Upper lobe of left lung (tissue), 6 donors: ENCODE data around the gene CCDC192. TPM values are rescaled to one million over a fixed set of nuclear protein-coding genes. Genes with fewer than 3 reads are reported as not detected.

Source experiments
- ATAC-seq, 2 donors: fragments of 200-7000 bp; cut with Tn5 transposase; one replicate each; pipeline ENCODE4 v1.9.1; 2022; ENCODE audit warnings: mild to moderate bottlenecking in 2 of 2, moderate library complexity in 2 of 2; ENCODE audit not compliant: low FRiP score in 2 of 2
- DNase-seq, 2 donors: peaks; one replicate each; pipeline ENCODE4 v3.0.0-alpha.2; 2019 to 2020
- H3K27ac ChIP-seq, 4 donors: fragments of 200-600 bp; sonication (generic); one replicate each; pipeline ENCODE4 v1.5.1; 2016 to 2019
- H3K27me3 ChIP-seq, 4 donors: fragments of 200-600 bp; sonication (generic); one replicate each; pipeline ENCODE4 v1.5.1; 2017 to 2019
- H3K36me3 ChIP-seq, 4 donors: fragments of 200-600 bp; sonication (generic); one replicate each; pipeline ENCODE4 v1.5.1; 2016 to 2019
- H3K4me1 ChIP-seq, 4 donors: fragments of 200-600 bp; sonication (generic); one replicate each; pipeline ENCODE4 v1.5.1; 2018 to 2019
- H3K4me3 ChIP-seq, 4 donors: fragments of 200-600 bp; sonication (generic); one replicate each; pipeline ENCODE4 v1.5.1; 2017 to 2019; ENCODE audit warnings: mild to moderate bottlenecking in 2 of 4, moderate library complexity in 1 of 4
- H3K9me3 ChIP-seq, 4 donors: fragments of 200-600 bp; sonication (generic); one replicate each; pipeline ENCODE4 v1.5.1; 2018 to 2019
- CTCF ChIP-seq, 6 experiments: fragments of 450-650 bp in 4 of 6; fragments of 200-600 bp in 2 of 6; sonication (generic) in 2 of 6; IDR thresholded peaks; one replicate each; pipeline ENCODE4 v1.5.1; 2016 to 2019; ENCODE audit warnings: antibody characterized with exemption in 6 of 6
- EP300 ChIP-seq, 4 donors: sonication (generic); formaldehyde crosslinking; IDR thresholded peaks; one replicate each; pipeline ENCODE4 v1.5.1; 2017; ENCODE audit warnings: antibody characterized with exemption in 4 of 4, control low read depth in 2 of 4
- POLR2A ChIP-seq, 4 donors: fragments of 450-650 bp; IDR thresholded peaks; one replicate each; pipeline ENCODE4 v1.5.1; 2016 to 2017; ENCODE audit warnings: antibody characterized with exemption in 4 of 4, mild to moderate bottlenecking in 2 of 4
- POLR2AphosphoS5 ChIP-seq, 2 donors: sonication (generic); formaldehyde crosslinking; IDR thresholded peaks; one replicate each; pipeline ENCODE4 v1.5.1; 2017; ENCODE audit warnings: antibody characterized with exemption in 2 of 2
- WGBS, 2 donors: methylation state at CpG; one replicate each; pipeline ENCODE4 v1.1.5; 2017 to 2018; 5-methylcytosine and 5-hydroxymethylcytosine counted together
- total RNA-seq, 6 donors: library from RNA; depleted of rRNA in 4 of 6; stranded (reverse); fragments of >200 nt in 4 of 6; gene quantifications; one replicate each; pipeline versions ENCODE4 v1.1.0 to v1.2.1, GENCODE V29; 2016 to 2021
- donor health status: DM: no; HTN: no; CAD: no; lungs with moderate emphysema.
- donor health status: DM: no; HTN: yes; CAD: no; lungs with severe emphysema.

The CCDC192 gene
- total RNA-seq, 6 donors from 2014 or later, result 0.76 TPM; not detected in 5

- no peak for ATAC-seq
- DNase-seq, result no peak
These were observed 227.1 kb downstream of the CCDC192 start for GRCh38 chr5:127930311-127930710.

GRCh38 chr5:127931396-127931795 is 228.2 kb downstream of the CCDC192 start:
- peaks cover 0 to 8% (median 6%) of the 10 kb centered on the region in 4 donors for H3K4me1 ChIP-seq
- H3K9me3 ChIP-seq, result no peaks in the 10 kb centered on the region
- no peak overlapping the region for H3K27ac ChIP-seq
- WGBS, 2 donors, result 94 to 100% methylated on average over 1 of the region's 1 CpG
- TF ChIP-seq POLR2AphosphoS5 (IDR thresholded peaks at IDR 0.05), result no peak
- H3K4me3 ChIP-seq, result no peak overlapping the region
- ATAC-seq (no peak), DNase-seq (no peak)
- no peaks in the 10 kb centered on the region for H3K36me3 ChIP-seq
- no peaks in the 10 kb centered on the region for H3K27me3 ChIP-seq

More at GRCh38 chr5:127930311-127930710, 227.1 kb downstream of the CCDC192 start:
- TF ChIP-seq EP300 (IDR thresholded peaks at IDR 0.05) (no peak), POLR2AphosphoS5 (IDR thresholded peaks at IDR 0.05) (no peak), CTCF (IDR thresholded peaks at IDR 0.05) (no peak), POLR2A (IDR thresholded peaks at IDR 0.05) (no peak)
- Histone ChIP-seq H3K4me1 (peaks cover 0 to 8% (median 2%) of the 10 kb centered on the region in 4 donors), H3K9me3 (no peaks in the 10 kb centered on the region), H3K4me3 (no peak overlapping the region), H3K27me3 (no peaks in the 10 kb centered on the region), H3K27ac (no peak overlapping the region), H3K36me3 (no peaks in the 10 kb centered on the region)

DNA sequence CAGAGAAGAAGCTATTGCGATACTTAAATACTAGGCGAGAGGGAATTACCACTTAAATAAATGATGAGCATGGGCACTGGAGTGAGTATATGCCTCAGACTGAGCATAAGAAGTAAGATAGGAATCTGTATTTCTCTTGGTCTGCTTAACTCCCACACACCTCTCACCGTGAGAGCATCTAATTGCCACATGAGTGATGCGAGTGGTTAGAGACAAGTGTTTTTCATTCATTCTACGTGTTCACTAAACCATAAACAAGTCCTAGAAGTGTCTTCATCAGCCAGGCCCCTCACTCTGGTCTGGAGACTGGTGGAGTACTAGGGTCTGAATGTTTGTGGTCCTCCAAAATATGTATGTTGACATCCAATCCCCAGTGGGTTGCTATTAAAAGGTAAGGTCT is 230.2 kb downstream of the CCDC192 start:
- 71 to 72% methylated on average over 5 of the region's 5 CpGs for WGBS, 2 donors
- DNase-seq (no peak), ATAC-seq (no peak)
- Histone ChIP-seq H3K36me3 (no peaks in the 10 kb centered on the region), H3K9me3 (no peaks in the 10 kb centered on the region), H3K4me3 (no peak overlapping the region), H3K4me1 (peaks cover 0 to 8% (median 6%) of the 10 kb centered on the region in 4 donors), H3K27me3 (no peaks in the 10 kb centered on the region), H3K27ac (no peak overlapping the region)
- no peak for TF ChIP-seq POLR2A (IDR thresholded peaks at IDR 0.05)
- TF ChIP-seq EP300 (IDR thresholded peaks at IDR 0.05), result no peak
- no peak for TF ChIP-seq POLR2AphosphoS5 (IDR thresholded peaks at IDR 0.05)
- TF ChIP-seq CTCF (IDR thresholded peaks at IDR 0.05), result no peak

GRCh38 chr5:127934791-127935256 is 231.6 kb downstream of the CCDC192 start:
- Histone ChIP-seq H3K9me3 (no peaks in the 10 kb centered on the region), H3K27me3 (no peaks in the 10 kb centered on the region), H3K4me3 (no peak overlapping the region), H3K36me3 (no peaks in the 10 kb centered on the region), H3K4me1 (peaks cover 0 to 8% (median 6%) of the 10 kb centered on the region in 4 donors), H3K27ac (peak overlapping the region in 2 of 4 donors; percentile 71 to 75)
- ATAC-seq (peak; percentile 63 to 91), DNase-seq (peak in 1 of 2 donors; percentile 51)
- 30 to 35% methylated on average over 1 of the region's 1 CpG for WGBS, 2 donors
- TF ChIP-seq EP300 (IDR thresholded peaks at IDR 0.05) (peak in 1 of 4 donors; percentile 42), CTCF (IDR thresholded peaks at IDR 0.05) (no peak)

DNA sequence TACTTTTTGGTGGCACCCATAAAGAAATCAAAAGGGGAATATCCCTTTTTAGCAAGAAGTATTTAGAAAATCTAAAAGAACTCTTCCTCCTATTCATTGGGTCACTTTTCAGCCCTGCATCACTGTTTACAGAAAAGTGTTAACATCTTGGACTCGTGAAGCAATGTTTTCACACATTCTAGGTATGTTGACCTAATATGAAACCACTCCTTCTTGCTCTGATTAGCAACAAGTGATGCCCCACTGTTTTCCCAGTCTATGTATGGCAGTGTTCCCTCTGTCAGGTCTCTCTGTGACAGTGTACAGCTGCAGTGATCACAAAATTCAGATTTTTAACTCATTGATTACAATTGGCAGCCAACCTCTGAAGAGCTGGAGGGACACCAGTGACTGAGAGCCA is 232.2 kb downstream of the CCDC192 start:
- peak overlapping the region in 3 of 4 donors; percentile 28 to 75 (median 71) for H3K27ac ChIP-seq
- peak; percentile 69 to 91 for ATAC-seq

More for the DNA sequence above, 232.2 kb downstream of the CCDC192 start:
- H3K9me3 ChIP-seq, result no peaks in the 10 kb centered on the region
- peak in 1 of 2 donors; percentile 51 for DNase-seq
- H3K4me1 ChIP-seq, result peaks cover 0 to 8% (median 6%) of the 10 kb centered on the region in 4 donors
- H3K36me3 ChIP-seq, result no peaks in the 10 kb centered on the region
- no peaks in the 10 kb centered on the region for H3K27me3 ChIP-seq
- TF ChIP-seq CTCF (IDR thresholded peaks at IDR 0.05), result no peak
- no peak for TF ChIP-seq POLR2AphosphoS5 (IDR thresholded peaks at IDR 0.05)
- TF ChIP-seq EP300 (IDR thresholded peaks at IDR 0.05), result no peak
- TF ChIP-seq POLR2A (IDR thresholded peaks at IDR 0.05), result no peak
- H3K4me3 ChIP-seq, result no peak overlapping the region
- 55% methylated on average over 1 of the region's 1 CpG for WGBS, 2 donors
